GM12878 (cell line): ENCODE data around the gene ADGRD1. TPM values are rescaled to one million over a fixed set of nuclear protein-coding genes. Genes with fewer than 3 reads are reported as not detected.

Experiments used
- ATAC-seq: fragments of 200-7000 bp; cut with Tn5 transposase; 3 replicates; pipeline ENCODE4 v1.9.1; 2020; ENCODE audit warnings: mild to moderate bottlenecking, moderate library complexity
- BruUV-seq: library from RNA; stranded (reverse); fragments of 400-500 nt; replicated peaks from 2 replicates; lab custom pipeline; 2021; lab: Mats Ljungman, UMichigan
- CTCF ChIA-PET: fragments of 300-600 bp; sonication (Branson Sonifier 250); formaldehyde crosslinking; extraction: SDS; loops from one replicate; lab custom pipeline; 2021; ENCODE audit warnings: inconsistent platforms; lab: Yijun Ruan, JAX
- POLR2A ChIA-PET: fragments of 350-600 bp; formaldehyde crosslinking; extraction: SDS; loops from one replicate; lab custom pipeline; 2021; ENCODE audit warnings: inconsistent platforms; lab: Charles Lee
- RAD21 ChIA-PET: fragments of 300-600 bp; sonication (Branson Sonifier 250); formaldehyde crosslinking; loops from one replicate; lab custom pipeline; 2023; ENCODE audit warnings: antibody characterized with exemption; ENCODE audit not compliant: unreplicated experiment; lab: Charles Lee
- SMC1A ChIA-PET: fragments of 300-600 bp; sonication (Branson Sonifier 250); formaldehyde crosslinking; loops from one replicate; lab custom pipeline; 2023; ENCODE audit not compliant: unreplicated experiment, uncharacterized antibody; lab: Charles Lee
- DNase-seq: peaks from one replicate; pipeline ENCODE4 v3.0.0-alpha.2; 2011; ENCODE audit warnings: low read depth, low spot score
- FAIRE-seq: peaks from 3 replicates; lab custom pipeline; 2011; peaks lifted over from hg19 to GRCh38; lab: Jason Lieb, UNC
- H2AFZ ChIP-seq: 2 replicates; pipeline ENCODE4 v1.6.0; 2011; ENCODE audit warnings: low read depth, low read length, control low read depth; ENCODE audit not compliant: control insufficient read depth
- H3K27ac ChIP-seq: 2 replicates; pipeline ENCODE4 v1.5.1; 2011; ENCODE audit warnings: control low read depth; ENCODE audit not compliant: control insufficient read depth, insufficient read depth
- H3K27me3 ChIP-seq, 2 experiments: replicated peaks in 1 of 2; 2 replicates each; pipeline versions ENCODE4 v1.6.0 to v1.6.1; 2011; ENCODE audit warnings: low read length in 1 of 2; ENCODE audit not compliant: control insufficient read depth in 2 of 2, insufficient read depth in 2 of 2
- H3K36me3 ChIP-seq, 2 experiments: 2 replicates each; pipeline ENCODE4 v1.5.1; 2011; ENCODE audit warnings: low read length in 1 of 2; ENCODE audit not compliant: control insufficient read depth in 2 of 2, insufficient read depth in 2 of 2
- H3K4me1 ChIP-seq: 2 replicates; pipeline ENCODE4 v1.6.1; 2011; ENCODE audit warnings: mild to moderate bottlenecking, low read length, moderate library complexity, mixed read lengths; ENCODE audit not compliant: control insufficient read depth, insufficient read depth
- H3K4me2 ChIP-seq: 2 replicates; pipeline ENCODE4 v1.6.0; 2011; ENCODE audit warnings: control low read depth; ENCODE audit not compliant: control insufficient read depth, insufficient read depth
- H3K4me3 ChIP-seq: fragments of 200-600 bp; sonication (generic); 2 replicates; pipeline ENCODE4 v1.5.1; 2016
- H3K79me2 ChIP-seq: 2 replicates; pipeline ENCODE4 v1.6.0; 2011; ENCODE audit warnings: low read length; ENCODE audit not compliant: control insufficient read depth, insufficient read depth
- H3K9ac ChIP-seq: 2 replicates; pipeline ENCODE4 v1.8.0; 2011; ENCODE audit warnings: low read length, control low read depth, mixed read lengths; ENCODE audit not compliant: control insufficient read depth, insufficient read depth
- H3K9me3 ChIP-seq: replicated peaks from 3 replicates; pipeline ENCODE4 v1.5.1; 2011; ENCODE audit warnings: mild to moderate bottlenecking, low read length; ENCODE audit not compliant: control insufficient read depth, insufficient read depth
- H4K20me1 ChIP-seq: 2 replicates; pipeline ENCODE4 v1.6.0; 2011; ENCODE audit not compliant: control insufficient read depth, insufficient read depth
- BCL3 ChIP-seq: IDR thresholded peaks from 2 replicates; pipeline ENCODE4 v1.6.1; 2011; ENCODE audit warnings: borderline replicate concordance, low read depth, mild to moderate bottlenecking, moderate library complexity, low read length; ENCODE audit not compliant: insufficient read depth, poor library complexity, severe bottlenecking
- NR2C2 ChIP-seq: IDR thresholded peaks from 2 replicates; pipeline ENCODE4 v1.6.1; 2011; ENCODE audit warnings: borderline replicate concordance, low read depth; ENCODE audit not compliant: control insufficient read depth, insufficient read length
- PBX3 ChIP-seq: IDR thresholded peaks from 2 replicates; pipeline ENCODE4 v1.6.1; 2011; ENCODE audit warnings: mild to moderate bottlenecking, low read depth, low read length, moderate library complexity; ENCODE audit not compliant: insufficient replicate concordance
- RFX5 ChIP-seq: IDR thresholded peaks from 2 replicates; pipeline ENCODE4 v1.6.1; 2011; ENCODE audit warnings: low read depth, low read length, improper control_type of control experiment
- ZBTB33 ChIP-seq: fragments of 450-650 bp; IDR thresholded peaks from 2 replicates; pipeline ENCODE4 v1.6.1; 2017; ENCODE audit warnings: mild to moderate bottlenecking
- WGBS: methylation state at CpG from one replicate; pipeline ENCODE4 v1.1.6; 2016; ENCODE audit warnings: low lambda C conversion rate; ENCODE audit not compliant: insufficient replicate concordance, insufficient coverage; ENCODE audit errors: missing lambda C conversion rate; 5-methylcytosine and 5-hydroxymethylcytosine counted together
- in situ Hi-C: fragments of 300-500 bp; cut with MboI; formaldehyde crosslinking; loops from 9 replicates; pipeline ENCODE4 v1.14.3; 2018; ENCODE audit warnings: mixed read lengths
- intact Hi-C: fragments of 100-400 bp; cut with micrococcal nuclease; formaldehyde crosslinking; loops from one replicate; pipeline ENCODE4 v1.14.2; 2022; ENCODE audit not compliant: unreplicated experiment
- polyA plus RNA-seq, 11 experiments: library from polyadenylated mRNA; depleted of rRNA in 4 of 11; unstranded in 6 of 11; stranded (reverse) in 5 of 11; fragments of >200 nt; fragmentation: Nextera tagmentation in 4 of 11; fragmentation: Illumina TruSeq in 1 of 11; extraction: Ambion mirVana in 4 of 11; extraction: Trizol in 1 of 11; gene quantifications; 1 replicate in 1 of 11; 2 replicates in 10 of 11; pipeline versions ENCODE4 v1.2.1 to v1.2.3, GENCODE V29; 2011 to 2016; ENCODE audit warnings: inconsistent platforms in 2 of 11, missing spikeins in 2 of 11, low read depth in 1 of 11
- total RNA-seq, 4 experiments: library from RNA; depleted of rRNA in 3 of 4; stranded (reverse); fragments of >200 nt in 3 of 4; fragmentation: Illumina TruSeq in 1 of 4; extraction: Trizol in 1 of 4; gene quantifications; 2 replicates each; pipeline versions ENCODE4 v1.2.1 to v1.2.3, GENCODE V29; 2013 to 2021

ADGRD1 gene
- total and polyA plus RNA-seq, 10 of the 15 experiments (the other 5 are each of a cell fraction or from before 2014, with no cell fraction given): 0.15 to 12.7 (median 1.2) TPM

GRCh38 chr12:130956456-130957303, 3.0 kb downstream of the ADGRD1 start:
- ATAC-seq (no peak), DNase-seq (no peak), FAIRE-seq (no peak)
- 78% methylated on average over 14 of the region's 14 CpGs for WGBS
- Histone ChIP-seq H3K4me2 (no peak overlapping the region), H3K9ac (no peak overlapping the region), H3K9me3 (no peaks in the 10 kb centered on the region), H3K36me3 (no peaks in the 10 kb centered on the region), H4K20me1 (no peaks in the 10 kb centered on the region), H3K27ac (no peak overlapping the region), H3K4me3 (no peak overlapping the region), H2AFZ (no peak overlapping the region), H3K79me2 (no peaks in the 10 kb centered on the region; the same call in 1 of the 2 replicates), H3K27me3 (no peaks in the 10 kb centered on the region), H3K4me1 (peaks cover 4% of the 10 kb centered on the region; the same call in 1 of the 2 replicates)
- POLR2A ChIA-PET: no interaction called here
- RAD21 ChIA-PET: no interaction called here
- CTCF ChIA-PET: no interaction called here
- in situ Hi-C loops (no loop called here), intact Hi-C loops (no loop called here)
- BruUV-seq: no TSS peak
- TF ChIP-seq NR2C2 (peak; percentile 19), BCL3 (peak; percentile 61), RFX5 (no peak)
- SMC1A ChIA-PET: interaction anchor here (1.0 kb wide), 1 partner anchor 13 kb away, joined by 4 read pairs; no protein-coding TSS in a partner anchor

GRCh38 chr12:130957304-130957621, 3.6 kb downstream of the ADGRD1 start:
- Histone ChIP-seq H3K36me3 (no peaks in the 10 kb centered on the region), H3K27ac (no peak overlapping the region), H3K4me3 (no peak overlapping the region), H3K79me2 (no peaks in the 10 kb centered on the region; the same call in 1 of the 2 replicates), H3K4me1 (peaks cover 4% of the 10 kb centered on the region; the same call in 1 of the 2 replicates), H3K27me3 (no peaks in the 10 kb centered on the region), H3K9me3 (no peaks in the 10 kb centered on the region), H3K4me2 (no peak overlapping the region), H2AFZ (no peak overlapping the region), H3K9ac (no peak overlapping the region), H4K20me1 (no peaks in the 10 kb centered on the region)
- in situ Hi-C loops: no loop called here
- 40% methylated on average over 7 of the region's 7 CpGs for WGBS
- intact Hi-C loops: no loop called here
- RAD21 ChIA-PET: no interaction called here
- CTCF ChIA-PET: interaction anchor here (0.8 to 1.5 kb wide), 2 partner anchors 13 to 86 kb away, joined by 3 to 7 read pairs; no protein-coding TSS in a partner anchor
- ATAC-seq: no peak
- POLR2A ChIA-PET: no interaction called here
- no TSS peak for BruUV-seq
- DNase-seq: no peak
- TF ChIP-seq BCL3 (peak; percentile 59), ZBTB33 (no peak), PBX3 (peak; percentile 1)
- no peak for FAIRE-seq
- SMC1A ChIA-PET: interaction anchor here (1.0 to 1.5 kb wide), 2 partner anchors 12 to 25 kb away, joined by 4 read pairs; no protein-coding TSS in a partner anchor
